T-cell (primary cell): ENCODE measurements around the gene ELL. TPM values are rescaled to one million over a fixed set of nuclear protein-coding genes. Genes with fewer than 3 reads are reported as not detected.
"Not testable (repeated sequence)": the region's sequence is repeated elsewhere in the genome, so short reads cannot be mapped to it uniquely, and the experiment has no call there.

Experiments
- ATAC-seq, 4 experiments: fragments of 200-7000 bp in 3 of 4; fragments of 150-1000 bp in 1 of 4; cut with Tn5 transposase; replicated peaks in 1 of 4; 1 replicate in 3 of 4; 2 replicates in 1 of 4; pipeline ENCODE4 v1.10.0; 2021; ENCODE audit warnings: moderate library complexity in 3 of 4, mild to moderate bottlenecking in 2 of 4, moderate number of reproducible peaks in 1 of 4
- CTCF ChIA-PET, 2 donors: fragments of 300-600 bp; sonication (Branson Sonifier 250); formaldehyde crosslinking; loops; one replicate each; lab custom pipeline; 2022; ENCODE audit warnings: antibody characterized with exemption in 2 of 2; lab: Charles Lee
- POLR2A ChIA-PET, 2 donors: fragments of 300-600 bp; sonication (Branson Sonifier 250); formaldehyde crosslinking; loops; one replicate each; lab custom pipeline; 2022; ENCODE audit warnings: antibody characterized with exemption in 2 of 2; lab: Charles Lee
- DNase-seq, 35 experiments: peaks; one replicate each; pipeline versions ENCODE4 v3.0.0 to v3.0.0-alpha.2; 2013 to 2023
- H3K27ac ChIP-seq: one replicate; pipeline ENCODE4 v1.5.1; 2013; ENCODE audit warnings: low read length
- H3K27me3 ChIP-seq, 2 experiments: replicated peaks in 1 of 2; 1 replicate in 1 of 2; 2 replicates in 1 of 2; pipeline versions ENCODE4 v1.6.1 to v1.7.0; 2013; ENCODE audit warnings: low read length in 1 of 2, mixed read lengths in 1 of 2; ENCODE audit not compliant: control insufficient read depth in 2 of 2, insufficient read depth in 2 of 2; ENCODE audit errors: extremely low read depth in 1 of 2
- H3K36me3 ChIP-seq, 2 donors: 1 replicate in 1 of 2; 2 replicates in 1 of 2; pipeline versions ENCODE4 v1.6.1 to v1.7.0; 2013; ENCODE audit warnings: low read length in 1 of 2; ENCODE audit not compliant: control insufficient read depth in 2 of 2, insufficient read depth in 1 of 2; ENCODE audit errors: extremely low read depth in 1 of 2
- H3K4me1 ChIP-seq, 2 experiments: 1 replicate in 1 of 2; 2 replicates in 1 of 2; pipeline versions ENCODE4 v1.6.1 to v1.7.0; 2013; ENCODE audit warnings: low read length in 2 of 2, mixed read lengths in 1 of 2; ENCODE audit not compliant: insufficient read depth in 2 of 2, control insufficient read depth in 1 of 2; ENCODE audit errors: extremely low read depth in 1 of 2
- H3K4me3 ChIP-seq, 2 donors: 1 replicate in 1 of 2; 2 replicates in 1 of 2; pipeline versions ENCODE4 v1.5.1 to v1.7.0; 2013; ENCODE audit warnings: mild to moderate bottlenecking in 2 of 2, low read length in 1 of 2, moderate library complexity in 1 of 2; ENCODE audit not compliant: control insufficient read depth in 1 of 2; ENCODE audit errors: extremely low read depth in 1 of 2
- H3K9me3 ChIP-seq: 2 replicates; pipeline ENCODE4 v1.7.0; 2013
- H3K27ac Mint-ChIP-seq, 2 donors: one replicate each; pipeline ENCODE4 v1.8.0; 2020 to 2021; ENCODE audit warnings: mild to moderate bottlenecking in 2 of 2, mixed read lengths in 2 of 2
- H3K27me3 Mint-ChIP-seq, 2 donors: one replicate each; pipeline ENCODE4 v1.8.0; 2021 to 2022; ENCODE audit warnings: mixed read lengths in 2 of 2
- H3K36me3 Mint-ChIP-seq: one replicate; pipeline ENCODE4 v1.8.0; 2021; ENCODE audit warnings: mixed read lengths
- H3K4me1 Mint-ChIP-seq, 3 donors: one replicate each; pipeline ENCODE4 v1.8.0; 2020 to 2022; ENCODE audit warnings: mixed read lengths in 3 of 3, mild to moderate bottlenecking in 1 of 3
- H3K4me3 Mint-ChIP-seq, 3 donors: one replicate each; pipeline ENCODE4 v1.8.0; 2020 to 2022; ENCODE audit warnings: mild to moderate bottlenecking in 3 of 3, mixed read lengths in 3 of 3, moderate library complexity in 3 of 3
- H3K9me3 Mint-ChIP-seq, 3 donors: one replicate each; pipeline ENCODE4 v1.8.0; 2020 to 2022; ENCODE audit warnings: mixed read lengths in 3 of 3
- WGBS: methylation state at CpG from one replicate; pipeline ENCODE4 v1.1.5; 2013; ENCODE audit warnings: missing lambda C conversion rate; ENCODE audit not compliant: insufficient coverage; 5-methylcytosine and 5-hydroxymethylcytosine counted together
- total RNA-seq, 35 experiments: library from RNA in 6 of 35; stranded (reverse) in 6 of 35; fragments of 120-200 nt in 1 of 35; gene quantifications; one replicate each; pipeline versions ENCODE4 v1.2.1 to v1.2.4 and lab custom pipeline; 2013 to 2026

The ELL gene
- total RNA-seq, 5 donors from 2014 or later (not counting 1 experiment from before 2014, with no cell fraction given), result 27.2 to 46.4 (median 33.4) TPM

- WGBS, result 16% methylated on average over 7 of the region's 11 CpGs
- ChIA-PET CTCF (interaction anchor here (0.6 to 0.9 kb wide), 3 partner anchors 15 to 131 kb away, joined by 3 to 5 read pairs (median 3); partner anchors contain the start of gene KXD1 (in 1 of the 2)), POLR2A (no interaction called here)
- ATAC-seq, result peak in 2 of 4 experiments; percentile 0 to 1
- DNase-seq, result peak in 1 of 35 experiments; percentile 7
- Histone ChIP-seq H3K36me3 (peaks cover 6 to 31% of the 10 kb centered on the region in 2 donors), H3K9me3 (no peaks in the 10 kb centered on the region), H3K4me3 (peak overlapping the region; percentile 30 to 73), H3K4me1 (peaks cover 4 to 28% of the 10 kb centered on the region in 2 experiments), H3K27ac (peak overlapping the region; percentile 76), H3K27me3 (peaks cover 0 to 3% of the 10 kb centered on the region in 2 experiments)
- Mint-ChIP-seq H3K27me3 (no peaks in the 10 kb centered on the region), H3K4me1 (peaks cover 19 to 32% (median 27%) of the 10 kb centered on the region in 3 donors), H3K36me3 (peaks cover 4% of the 10 kb centered on the region), H3K27ac (peak overlapping the region; percentile 91 to 92), H3K4me3 (peak overlapping the region; percentile 83 to 89 (median 85)), H3K9me3 (no peaks in the 10 kb centered on the region)
These were observed 20.4 kb upstream of the ELL start for GRCh38 chr19:18541992-18542940.

- Mint-ChIP-seq H3K4me3 (peak overlapping the region; percentile 83 to 89 (median 85)), H3K9me3 (no peaks in the 10 kb centered on the region), H3K36me3 (peaks cover 8% of the 10 kb centered on the region), H3K27me3 (no peaks in the 10 kb centered on the region), H3K4me1 (peaks cover 19 to 34% (median 27%) of the 10 kb centered on the region in 3 donors), H3K27ac (peak overlapping the region; percentile 66 to 92)
- CTCF ChIA-PET, result no interaction called here
- ATAC-seq (no peak), DNase-seq (no peak)
- peaks cover 0 to 2% of the 10 kb centered on the region in 2 experiments for H3K27me3 ChIP-seq
- no peaks in the 10 kb centered on the region for H3K9me3 ChIP-seq
- POLR2A ChIA-PET, result no interaction called here
- H3K27ac ChIP-seq, result peak overlapping the region; percentile 76
- peaks cover 4 to 28% of the 10 kb centered on the region in 2 experiments for H3K4me1 ChIP-seq
- 89% methylated on average over 9 of the region's 21 CpGs for WGBS
- H3K36me3 ChIP-seq, result peaks cover 9 to 38% of the 10 kb centered on the region in 2 donors
- no peak overlapping the region for H3K4me3 ChIP-seq
These were observed 19.6 kb upstream of the ELL start for GRCh38 chr19:18541258-18541991.

GRCh38 chr19:18540200-18540599 is 18.3 kb upstream of the ELL start:
- H3K4me3 ChIP-seq, H3K9me3 ChIP-seq, H3K9me3 Mint-ChIP-seq, DNase-seq, H3K27ac ChIP-seq, H3K27me3 Mint-ChIP-seq, H3K27me3 ChIP-seq, POLR2A ChIA-PET, H3K27ac Mint-ChIP-seq, ATAC-seq, H3K4me3 Mint-ChIP-seq: not testable (repeated sequence)
- Mint-ChIP-seq H3K36me3 (peaks cover 17% of the 10 kb centered on the region), H3K4me1 (peaks cover 19 to 34% (median 27%) of the 10 kb centered on the region in 3 donors)
- no CpG with 5 or more reads among the region's 1 CpG for WGBS
- Histone ChIP-seq H3K36me3 (peaks cover 9 to 46% of the 10 kb centered on the region in 2 donors), H3K4me1 (peaks cover 4 to 28% of the 10 kb centered on the region in 2 experiments)
- CTCF ChIA-PET, result interaction anchor here in 1 of 2 donors (0.7 kb wide), 1 partner anchor 54 kb away, joined by 3 read pairs; no protein-coding TSS in a partner anchor

GRCh38 chr19:18539372-18539771 is 17.5 kb upstream of the ELL start:
- DNase-seq (no peak), ATAC-seq (no peak)
- no peaks in the 10 kb centered on the region for H3K9me3 ChIP-seq
- H3K27me3 Mint-ChIP-seq, result no peaks in the 10 kb centered on the region
- H3K4me3 ChIP-seq, result no peak overlapping the region
- no peak overlapping the region for H3K27ac ChIP-seq
- H3K9me3 Mint-ChIP-seq, result no peaks in the 10 kb centered on the region
- peaks cover 19% of the 10 kb centered on the region for H3K36me3 Mint-ChIP-seq
- no peaks in the 10 kb centered on the region for H3K27me3 ChIP-seq
- POLR2A ChIA-PET, result interaction anchor here in 1 of 2 donors (0.5 kb wide), 1 partner anchor 28 kb away, joined by 4 read pairs; no protein-coding TSS in a partner anchor
- 97% methylated on average over 19 of the region's 19 CpGs for WGBS
- H3K4me1 ChIP-seq, result peaks cover 4 to 26% of the 10 kb centered on the region in 2 experiments
- H3K27ac Mint-ChIP-seq, result no peak overlapping the region
- H3K4me3 Mint-ChIP-seq, result no peak overlapping the region
- CTCF ChIA-PET, result interaction anchor here in 1 of 2 donors (0.6 to 0.7 kb wide), 2 partner anchors 20 to 308 kb away, joined by 3 read pairs; no protein-coding TSS in a partner anchor
- H3K36me3 ChIP-seq, result peaks cover 9 to 46% of the 10 kb centered on the region in 2 donors
- peaks cover 18 to 27% (median 24%) of the 10 kb centered on the region in 3 donors for H3K4me1 Mint-ChIP-seq

- CTCF ChIA-PET, result no interaction called here
- Mint-ChIP-seq H3K9me3 (no peaks in the 10 kb centered on the region), H3K27ac (peak overlapping the region in 1 of 2 donors; percentile 31), H3K4me1 (peaks cover 11 to 20% (median 18%) of the 10 kb centered on the region in 3 donors), H3K4me3 (no peak overlapping the region), H3K27me3 (no peaks in the 10 kb centered on the region), H3K36me3 (peaks cover 22% of the 10 kb centered on the region)
- H3K27me3 ChIP-seq, result no peaks in the 10 kb centered on the region
- POLR2A ChIA-PET, result interaction anchor here in 1 of 2 donors (0.6 to 0.7 kb wide), 2 partner anchors 29 to 39 kb away, joined by 4 to 8 read pairs; no protein-coding TSS in a partner anchor
- no peak overlapping the region for H3K4me3 ChIP-seq
- no peak for DNase-seq
- no peak overlapping the region for H3K27ac ChIP-seq
- H3K9me3 ChIP-seq, result no peaks in the 10 kb centered on the region
- peaks cover 0 to 19% of the 10 kb centered on the region in 2 experiments for H3K4me1 ChIP-seq
- ATAC-seq, result no peak
- peaks cover 11 to 47% of the 10 kb centered on the region in 2 donors for H3K36me3 ChIP-seq
- 96% methylated on average over 21 of the region's 22 CpGs for WGBS
These were observed 16.2 kb upstream of the ELL start for GRCh38 chr19:18538115-18538514.
